HG03460 (cell line): ENCODE data around the gene FGG.

Experiments
- ATAC-seq: cut with Tn5 transposase; IDR thresholded peaks from one replicate; pipeline ENCODE4 v1.9.1; 2021; ENCODE audit not compliant: unreplicated experiment

FGG gene

GRCh38 chr4:154559494-154560418 lies 52.7 kb downstream of the FGG start:
- ATAC-seq = peak; percentile 80

GRCh38 chr4:154559141-154559493 lies 53.3 kb downstream of the FGG start:
- ATAC-seq = peak; percentile 14
